GM19043 (cell line): ENCODE results near the gene PARS2.

Source experiments
- ATAC-seq: cut with Tn5 transposase; IDR thresholded peaks from one replicate; pipeline ENCODE4 v1.9.1; 2021; ENCODE audit warnings: low read depth; ENCODE audit not compliant: unreplicated experiment

Gene PARS2

GRCh38 chr1:54800041-54800898 is 35.9 kb upstream of the PARS2 start:
- no peak for ATAC-seq

- ATAC-seq = no peak
Observed at GRCh38 chr1:54798769-54799641, 34.7 kb upstream of the PARS2 start.

DNA sequence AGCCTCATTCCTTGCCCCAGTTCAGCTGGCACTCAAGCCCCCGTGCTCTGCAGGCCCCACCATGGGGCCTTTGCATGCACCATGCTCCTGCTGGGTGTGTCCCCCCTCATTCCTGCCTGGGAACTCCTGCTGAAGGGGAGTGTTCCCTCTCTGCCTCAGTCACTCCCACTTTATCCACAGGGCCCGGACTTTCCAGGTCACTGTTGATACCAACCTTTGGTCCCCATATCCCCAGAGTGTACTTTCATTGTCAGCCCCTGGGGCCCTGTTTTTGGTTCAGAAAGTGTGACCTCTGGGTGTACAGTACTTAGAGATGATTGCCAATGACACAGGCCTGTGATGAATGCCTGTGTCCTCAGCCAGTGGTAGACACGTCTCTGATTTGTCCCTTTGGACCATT is 33.9 kb upstream of the PARS2 start:
- ATAC-seq = no peak

DNA sequence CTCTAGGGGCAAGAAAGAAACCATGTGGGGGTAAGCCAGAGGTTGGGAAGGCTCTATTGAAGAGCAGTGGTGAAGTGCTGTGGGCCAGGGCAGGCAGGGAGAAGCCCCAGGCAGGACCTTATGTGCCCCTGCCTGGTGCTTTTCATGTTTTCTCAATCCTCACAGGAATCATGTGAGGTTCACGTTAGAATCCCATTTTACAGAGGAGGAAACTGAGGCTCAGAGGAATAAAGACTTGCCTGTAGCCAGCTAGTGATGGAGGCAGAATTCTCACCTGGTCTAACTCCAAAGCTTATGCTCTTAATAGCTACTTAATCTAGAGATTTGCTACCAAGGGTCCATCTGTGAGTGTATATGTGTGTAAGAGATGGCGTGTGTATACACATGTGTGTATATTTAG is 32.6 kb upstream of the PARS2 start:
- no peak for ATAC-seq

DNA sequence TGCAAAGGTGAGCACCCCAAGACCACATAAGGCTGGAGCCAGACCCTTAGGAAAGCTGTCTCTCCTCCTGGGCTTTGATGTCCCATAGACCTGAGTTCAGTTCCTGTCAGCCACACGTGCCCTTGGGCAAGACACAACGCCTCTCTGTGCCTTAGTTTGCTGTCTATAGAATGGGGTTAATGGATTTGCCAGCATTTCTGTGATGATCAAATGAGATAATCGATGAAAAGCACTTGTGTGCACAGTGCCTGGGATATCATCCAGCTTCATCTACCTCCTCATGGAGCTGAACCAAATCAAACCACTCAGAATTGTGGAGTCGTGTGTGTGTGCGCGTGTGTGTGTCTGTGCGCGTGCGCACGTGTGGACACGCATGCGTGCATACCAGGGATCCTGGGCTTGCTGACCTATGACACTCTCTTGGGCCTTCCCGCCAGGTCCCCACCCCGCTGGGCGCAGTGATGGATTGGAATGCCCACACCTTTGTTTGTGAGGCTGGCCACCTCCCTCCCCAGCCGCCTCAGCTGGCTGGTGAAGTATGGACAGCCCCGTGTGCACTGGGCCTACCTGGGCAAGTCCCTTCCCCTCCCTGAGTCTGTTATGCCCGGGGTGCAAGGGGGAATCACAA is 31.6 kb upstream of the PARS2 start:
- ATAC-seq = no peak

- no peak for ATAC-seq
Observed at GRCh38 chr1:54795356-54795665, 31.0 kb upstream of the PARS2 start.

DNA sequence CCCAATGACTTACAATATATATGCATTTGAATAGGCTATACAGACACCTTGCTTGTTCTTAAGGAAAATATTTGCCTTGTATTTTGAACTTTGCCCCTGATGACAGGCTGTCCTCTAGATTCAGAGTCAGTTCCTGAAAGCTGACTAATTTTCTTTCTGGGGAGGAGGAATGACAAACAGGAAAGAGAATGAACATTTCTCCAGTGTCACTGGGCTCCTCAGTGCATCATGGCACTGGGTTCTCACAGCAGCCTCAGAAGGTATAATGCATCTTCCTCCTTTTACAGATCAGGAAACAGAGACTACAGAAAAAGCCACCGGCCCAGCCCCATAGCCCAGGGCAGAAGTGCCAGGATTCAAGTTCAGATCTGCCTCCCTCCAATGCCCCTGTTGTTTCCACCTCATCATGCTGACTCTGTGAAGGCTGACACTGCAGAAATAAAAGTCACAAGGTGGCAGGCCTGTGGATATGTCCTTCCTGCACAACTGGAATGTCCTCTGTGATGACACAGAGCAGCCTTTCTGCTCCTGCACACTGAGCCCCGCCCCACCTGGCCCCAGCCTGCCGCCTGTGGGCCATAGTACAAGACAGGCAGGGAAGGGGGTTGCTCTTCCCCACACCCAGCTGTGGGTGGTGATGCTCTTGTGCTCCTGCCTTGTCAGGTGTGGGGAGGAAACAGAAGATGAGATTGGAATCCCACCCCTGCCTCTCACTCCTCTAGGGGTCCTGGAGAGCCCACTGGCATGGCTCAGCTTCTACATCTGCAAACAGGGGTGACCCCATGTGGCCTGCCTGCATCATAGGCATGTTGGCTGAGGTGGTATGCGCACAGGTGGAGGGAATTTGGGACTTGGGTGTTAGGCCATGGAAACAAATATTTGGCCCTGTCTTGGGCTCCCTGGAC is 30.4 kb upstream of the PARS2 start:
- ATAC-seq = no peak

GRCh38 chr1:54792686-54793282 is 28.5 kb upstream of the PARS2 start:
- no peak for ATAC-seq

- ATAC-seq = no peak
Observed at GRCh38 chr1:54791880-54792522, 27.7 kb upstream of the PARS2 start.

- no peak for ATAC-seq
Observed at GRCh38 chr1:54788459-54788858, 24.1 kb upstream of the PARS2 start.

DNA sequence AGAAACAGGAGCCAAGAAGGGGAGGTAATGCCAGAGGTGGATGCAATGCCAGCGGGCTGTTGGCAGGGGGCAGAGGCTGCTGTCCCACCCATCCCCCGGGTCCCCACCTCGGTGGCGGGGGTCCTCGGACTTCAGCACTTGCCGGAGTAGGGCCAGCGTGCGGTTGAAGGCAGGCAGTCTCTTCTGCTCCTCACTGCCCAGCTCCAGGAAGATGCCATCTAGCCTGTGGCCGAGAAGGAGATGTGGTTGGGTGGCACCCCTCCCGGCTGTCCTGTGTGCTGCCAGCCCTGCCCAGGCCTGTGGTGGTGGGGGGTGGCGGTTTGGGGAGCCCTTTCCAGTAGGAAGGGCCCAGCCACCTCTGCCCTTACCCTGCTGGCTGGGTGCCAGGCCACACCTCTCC is 23.3 kb upstream of the PARS2 start:
- no peak for ATAC-seq

DNA sequence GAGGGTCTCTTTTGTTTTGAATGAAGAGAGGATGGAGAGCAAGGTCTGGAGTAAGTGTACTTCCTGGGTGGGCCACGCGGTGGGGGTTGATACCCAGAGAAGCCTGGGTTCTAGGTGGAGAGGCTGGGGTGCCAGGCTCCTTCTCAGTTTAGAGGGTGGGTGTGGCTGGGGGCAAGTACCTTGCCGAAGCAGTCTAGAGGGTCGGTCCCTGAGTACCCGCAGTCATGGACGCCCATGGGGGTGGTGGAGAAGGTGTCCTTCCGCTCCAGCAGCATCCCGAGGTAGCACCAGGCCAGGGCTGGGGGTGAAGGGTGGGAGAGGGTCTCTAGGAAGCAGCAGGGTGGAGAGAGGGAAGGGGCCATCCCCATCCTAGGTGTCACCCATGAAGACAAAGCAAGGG is 22.5 kb upstream of the PARS2 start:
- no peak for ATAC-seq

DNA sequence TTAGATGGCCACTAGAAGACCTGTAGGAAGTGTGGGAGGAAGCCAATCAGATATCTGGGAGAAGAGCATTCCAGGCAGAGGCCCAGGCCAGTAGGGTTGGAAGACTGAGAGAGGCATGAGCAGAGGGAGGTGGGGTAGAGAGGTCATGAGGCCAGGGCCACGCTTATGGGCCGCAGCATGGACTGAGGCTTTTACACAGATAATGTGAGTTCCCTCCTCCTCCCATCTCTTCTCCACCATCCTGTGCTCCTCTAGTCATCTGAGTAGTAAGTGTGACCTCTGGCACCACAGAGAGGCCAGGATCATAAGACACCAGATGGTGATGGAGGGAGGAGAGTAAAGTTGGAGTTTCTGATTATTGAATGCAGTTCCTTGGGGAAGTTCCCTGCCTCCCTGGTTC is 19.7 kb upstream of the PARS2 start:
- no peak for ATAC-seq

GRCh38 chr1:54782588-54782987 is 18.3 kb upstream of the PARS2 start:
- ATAC-seq = no peak

- ATAC-seq = no peak
Observed at GRCh38 chr1:54782156-54782555, 17.8 kb upstream of the PARS2 start.

GRCh38 chr1:54781023-54781723 is 16.9 kb upstream of the PARS2 start:
- no peak for ATAC-seq

DNA sequence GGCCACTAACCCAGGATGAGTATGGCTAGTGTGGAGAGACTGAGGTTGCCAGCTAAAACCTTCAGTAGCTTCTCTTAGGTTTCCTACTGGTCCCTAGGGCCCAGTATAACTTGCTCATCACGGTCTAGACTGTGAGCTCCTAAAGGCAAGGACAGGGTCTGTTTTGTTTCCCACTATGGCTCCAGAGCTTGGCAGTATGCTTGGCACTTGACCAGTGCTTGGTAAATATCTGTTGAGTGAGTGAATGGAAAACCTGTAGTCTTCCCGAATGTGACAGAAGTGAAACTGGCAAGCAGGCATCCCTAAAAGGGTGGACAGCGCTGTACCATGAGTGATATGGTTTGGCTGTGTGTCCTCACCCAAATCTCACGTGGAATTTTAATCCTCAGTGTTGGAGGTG is 13.1 kb upstream of the PARS2 start:
- no peak for ATAC-seq

DNA sequence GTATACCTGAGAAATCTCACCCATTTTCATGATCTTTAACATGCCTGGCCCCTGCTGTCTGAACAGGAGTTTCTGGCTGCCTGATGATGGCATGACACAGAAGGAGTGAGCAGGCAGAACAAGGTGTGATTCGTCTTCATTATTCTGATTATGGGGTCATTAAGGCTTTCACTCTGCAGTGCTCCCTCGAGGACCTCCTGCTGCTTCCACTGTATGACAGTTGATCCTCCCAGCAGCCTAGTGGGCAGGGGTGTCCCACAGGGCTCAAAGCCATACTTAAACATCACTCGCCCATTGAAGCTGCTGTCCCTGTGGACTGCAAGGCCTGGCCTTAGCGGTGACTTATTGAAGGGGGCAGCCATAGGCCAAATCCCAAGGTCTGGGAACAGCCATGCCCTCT is 12.7 kb upstream of the PARS2 start:
- ATAC-seq = no peak
